K562 treated with DMSO at 1 percent for 24 hours (cell line): Measurements from ENCODE around the gene CREG1. TPM values are rescaled to one million over a fixed set of nuclear protein-coding genes. Genes with fewer than 3 reads are reported as not detected.

Source experiments
- total RNA-seq: library from RNA; unstranded; fragments of 300-600 nt; gene quantifications from 2 replicates; pipeline ENCODE4 v1.2.3, GENCODE V29; 2022; ENCODE audit warnings: low read depth; ENCODE audit not compliant: insufficient read depth

CREG1 gene
- total RNA-seq, result 490 and 495 TPM in 2 replicates

DNA sequence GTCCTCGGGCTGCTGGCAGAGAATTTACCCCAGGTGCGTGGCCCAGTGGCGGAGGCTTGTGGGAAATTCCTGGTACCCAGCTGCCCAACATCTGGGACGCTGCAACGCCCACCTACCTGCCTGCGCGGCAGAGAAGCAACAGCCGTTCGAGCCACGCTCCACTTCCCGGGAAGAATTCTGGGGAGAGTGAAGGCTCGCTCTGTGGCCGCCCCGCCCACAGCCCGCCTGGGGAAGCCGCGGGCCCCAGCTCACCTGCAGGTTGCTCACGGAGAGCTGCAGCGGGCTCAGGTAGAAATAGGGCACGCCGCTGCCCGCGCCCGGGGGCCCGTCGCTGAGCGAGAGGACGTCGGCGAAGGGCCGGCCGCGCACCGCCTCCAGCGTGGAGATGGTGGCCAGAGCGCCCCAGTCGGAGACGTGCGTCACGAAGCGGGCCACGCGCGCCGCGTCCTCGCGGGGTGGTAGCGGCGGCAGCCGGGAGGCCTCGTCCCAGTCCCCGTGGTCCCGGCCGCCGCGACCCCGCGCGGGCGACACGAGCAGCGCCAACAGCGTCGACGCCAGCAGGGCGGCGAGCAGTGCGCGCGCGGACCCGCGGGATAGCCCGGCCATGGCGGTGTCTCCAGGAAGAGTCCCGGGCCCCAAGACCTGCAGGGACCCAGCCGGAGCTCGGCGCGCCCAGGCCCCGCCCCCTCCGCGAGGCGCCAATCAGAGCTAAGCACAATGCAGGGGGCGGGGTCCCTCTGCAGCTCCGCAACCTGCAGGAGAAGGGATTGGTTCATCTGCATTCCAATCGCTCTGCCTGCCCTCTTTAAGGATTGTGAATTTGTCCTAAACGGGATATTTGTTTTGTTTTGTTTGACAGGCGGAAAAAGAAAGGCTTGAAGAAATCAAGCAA, at the start of gene CREG1:
Gene CREG1 (minus strand): TSS at position 627 of the 892 bp plus-strand sequence.

DNA sequence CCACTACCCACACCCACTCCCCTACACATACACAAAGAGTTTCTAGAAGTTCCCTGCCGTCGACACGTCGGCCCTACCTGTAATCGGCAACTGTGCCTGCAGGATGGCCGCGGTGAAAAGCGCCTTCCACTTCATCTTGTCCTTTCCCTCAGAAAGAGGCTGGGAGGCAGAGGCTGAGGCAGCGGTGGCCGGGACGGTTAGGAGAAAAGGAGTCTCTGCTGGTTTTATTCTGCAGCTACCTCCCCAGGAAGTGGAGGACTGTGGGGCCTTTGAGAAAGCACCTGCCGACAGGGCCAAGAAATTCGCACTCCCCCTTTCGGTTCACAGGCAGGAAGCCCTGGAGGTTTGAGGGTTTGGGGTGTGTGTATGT, 35.2 kb downstream of the CREG1 start, which contains the start of gene CD247:
Gene CD247 (minus strand): TSS at position 199 of the 370 bp plus-strand sequence. CDS start 64 bp downstream, at position 135.

Other genes starting within 250 kb of the CREG1 start
- 0.17 TPM in 1 of 2 replicates, not detected in the other for gene CD247, start 35.2 kb downstream of the CREG1 start, total RNA-seq
- gene RCSD1, start 76.5 kb upstream of the CREG1 start, total RNA-seq, result 52.7 and 57.1 TPM in 2 replicates
- 34.4 and 46.6 TPM in 2 replicates for gene MPZL1, start 168.2 kb upstream of the CREG1 start, total RNA-seq